Measurements from ENCODE around the gene PITRM1. TPM values are rescaled to one million over a fixed set of nuclear protein-coding genes. Genes with fewer than 3 reads are reported as not detected.

The PITRM1 gene
- polyA plus RNA-seq, 1 donor (not counting 4 experiments of a cell fraction or from before 2014, with no cell fraction given): 47.2 TPM

GRCh38 chr10:3196958-3197347, 24.4 kb upstream of the PITRM1 start:
- Histone ChIP-seq H3K9me1 (ENCODE audit: control insufficient read depth, extremely low read depth, insufficient read depth, low read length) (no peaks in the 10 kb centered on the region), H3K27me3 (ENCODE audit: control insufficient read depth, extremely low read depth, insufficient read depth, low read length) (peaks cover 26% of the 10 kb centered on the region), H3K36me3 (ENCODE audit: control insufficient read depth in 2 of 2, extremely low read depth in 1 of 2, insufficient read depth in 2 of 2, low read length in 2 of 2) (no peaks in the 10 kb centered on the region), H4K20me1 (ENCODE audit: control insufficient read depth, extremely low read depth, insufficient read depth, low read length) (no peaks in the 10 kb centered on the region), H3K79me2 (ENCODE audit: control insufficient read depth, insufficient read depth, low read length) (no peaks in the 10 kb centered on the region), H3K9me3 (ENCODE audit: control insufficient read depth, low read depth, low read length) (no peaks in the 10 kb centered on the region), H3K27ac (ENCODE audit: control insufficient read depth, insufficient read depth, low read length) (no peak overlapping the region), H3K9ac (ENCODE audit: control insufficient read depth, extremely low read depth, insufficient read depth, low read length) (no peak overlapping the region), H3K4me1 (ENCODE audit: control insufficient read depth, extremely low read depth, insufficient read depth, low read length) (peaks cover 8% of the 10 kb centered on the region), H2AFZ (ENCODE audit: control insufficient read depth, low read length) (no peak overlapping the region), H3K4me2 (ENCODE audit: control insufficient read depth, extremely low read depth, insufficient read depth, low read depth, low read length) (peak overlapping the region; percentile 94), H3K4me3 (ENCODE audit: control insufficient read depth in 2 of 3, extremely low read depth in 1 of 3, insufficient read depth in 2 of 3, low read depth in 1 of 3, low read length in 3 of 3) (no peak overlapping the region)
- FAIRE-seq: no peak
- TF ChIP-seq, protein P1, sequence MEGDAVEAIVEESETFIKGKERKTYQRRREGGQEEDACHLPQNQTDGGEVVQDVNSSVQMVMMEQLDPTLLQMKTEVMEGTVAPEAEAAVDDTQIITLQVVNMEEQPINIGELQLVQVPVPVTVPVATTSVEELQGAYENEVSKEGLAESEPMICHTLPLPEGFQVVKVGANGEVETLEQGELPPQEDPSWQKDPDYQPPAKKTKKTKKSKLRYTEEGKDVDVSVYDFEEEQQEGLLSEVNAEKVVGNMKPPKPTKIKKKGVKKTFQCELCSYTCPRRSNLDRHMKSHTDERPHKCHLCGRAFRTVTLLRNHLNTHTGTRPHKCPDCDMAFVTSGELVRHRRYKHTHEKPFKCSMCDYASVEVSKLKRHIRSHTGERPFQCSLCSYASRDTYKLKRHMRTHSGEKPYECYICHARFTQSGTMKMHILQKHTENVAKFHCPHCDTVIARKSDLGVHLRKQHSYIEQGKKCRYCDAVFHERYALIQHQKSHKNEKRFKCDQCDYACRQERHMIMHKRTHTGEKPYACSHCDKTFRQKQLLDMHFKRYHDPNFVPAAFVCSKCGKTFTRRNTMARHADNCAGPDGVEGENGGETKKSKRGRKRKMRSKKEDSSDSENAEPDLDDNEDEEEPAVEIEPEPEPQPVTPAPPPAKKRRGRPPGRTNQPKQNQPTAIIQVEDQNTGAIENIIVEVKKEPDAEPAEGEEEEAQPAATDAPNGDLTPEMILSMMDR (optimal IDR thresholded peaks at IDR 0.05 in 1 of 3, IDR thresholded peaks at IDR 0.05 in 1 of 3, conservative IDR thresholded peaks at IDR 0.05 in 1 of 3; ENCODE audit: extremely low read depth in 1 of 3, insufficient read depth in 2 of 3, low read length in 3 of 3): no peak
- TF ChIP-seq EZH2 (IDR thresholded peaks at IDR 0.05; ENCODE audit: low read length): no peak
- DNase-seq (ENCODE audit: low read depth, low spot score): no peak
- dilution Hi-C loops (cut with MboI; ENCODE audit: extremely low pct_ligation_motif_present, low sequenced_read_pairs): no loop called here

- DNase-seq (ENCODE audit: low read depth, low spot score) (no peak), FAIRE-seq (no peak)
- no peaks in the 10 kb centered on the region for H3K79me2 ChIP-seq (ENCODE audit: control insufficient read depth, insufficient read depth, low read length)
- TF ChIP-seq EZH2 (IDR thresholded peaks at IDR 0.05; ENCODE audit: low read length): no peak
- TF ChIP-seq, protein P1 (optimal IDR thresholded peaks at IDR 0.05 in 1 of 3, IDR thresholded peaks at IDR 0.05 in 1 of 3, conservative IDR thresholded peaks at IDR 0.05 in 1 of 3; ENCODE audit: extremely low read depth in 1 of 3, insufficient read depth in 2 of 3, low read length in 3 of 3): no peak
- H3K9ac ChIP-seq (ENCODE audit: control insufficient read depth, extremely low read depth, insufficient read depth, low read length): no peak overlapping the region
- no peaks in the 10 kb centered on the region for H3K9me1 ChIP-seq (ENCODE audit: control insufficient read depth, extremely low read depth, insufficient read depth, low read length)
- H3K9me3 ChIP-seq (ENCODE audit: control insufficient read depth, low read depth, low read length): no peaks in the 10 kb centered on the region
- H3K27ac ChIP-seq (ENCODE audit: control insufficient read depth, insufficient read depth, low read length): no peak overlapping the region
- dilution Hi-C loops (cut with MboI; ENCODE audit: extremely low pct_ligation_motif_present, low sequenced_read_pairs): no loop called here
- H3K36me3 ChIP-seq (ENCODE audit: control insufficient read depth in 2 of 2, extremely low read depth in 1 of 2, insufficient read depth in 2 of 2, low read length in 2 of 2): no peaks in the 10 kb centered on the region
- H2AFZ ChIP-seq (ENCODE audit: control insufficient read depth, low read length): no peak overlapping the region
- H3K4me1 ChIP-seq (ENCODE audit: control insufficient read depth, extremely low read depth, insufficient read depth, low read length): peaks cover 8% of the 10 kb centered on the region
- H3K27me3 ChIP-seq (ENCODE audit: control insufficient read depth, extremely low read depth, insufficient read depth, low read length): peaks cover 26% of the 10 kb centered on the region
- no peak overlapping the region for H3K4me3 ChIP-seq (ENCODE audit: control insufficient read depth in 2 of 3, extremely low read depth in 1 of 3, insufficient read depth in 2 of 3, low read depth in 1 of 3, low read length in 3 of 3)
- no peak overlapping the region for H3K4me2 ChIP-seq (ENCODE audit: control insufficient read depth, extremely low read depth, insufficient read depth, low read depth, low read length)
- H4K20me1 ChIP-seq (ENCODE audit: control insufficient read depth, extremely low read depth, insufficient read depth, low read length): no peaks in the 10 kb centered on the region
Measured at GRCh38 chr10:3196482-3196881, 23.9 kb upstream of the PITRM1 start.

Measured in keratinocyte (primary cell).